Forelimb muscle (tissue), 1 donor: ENCODE measurements around the gene PAK5. TPM values are rescaled to one million over a fixed set of nuclear protein-coding genes. Genes with fewer than 3 reads are reported as not detected.
"Not testable (repeated sequence)": the region's sequence is repeated elsewhere in the genome, so short reads cannot be mapped to it uniquely, and the experiment has no call there.

ENCODE experiments used
- DNase-seq: peaks from one replicate; pipeline ENCODE4 v3.0.0-alpha.2; 2013; ENCODE audit warnings: low read depth
- polyA plus RNA-seq: library from polyadenylated mRNA; unstranded; fragments of 120-200 nt; gene quantifications from one replicate; pipeline ENCODE4 v1.2.1, GENCODE V29; 2013; ENCODE audit not compliant: insufficient read length

PAK5 gene
- polyA plus RNA-seq, 1 donor: 0.14 TPM

GRCh38 chr20:9686001-9686400, 152.9 kb downstream of the PAK5 start:
- DNase-seq: no peak

- DNase-seq: no peak
These were observed 153.9 kb downstream of the PAK5 start for GRCh38 chr20:9685011-9685410.

- no peak for DNase-seq
These were observed 161.7 kb downstream of the PAK5 start for GRCh38 chr20:9677100-9677623.

GRCh38 chr20:9672981-9673380, 165.9 kb downstream of the PAK5 start:
- DNase-seq: no peak

- DNase-seq: no peak
These were observed 166.8 kb downstream of the PAK5 start for GRCh38 chr20:9672027-9672426.

GRCh38 chr20:9668381-9668780, 170.5 kb downstream of the PAK5 start:
- no peak for DNase-seq

- DNase-seq: no peak
These were observed 175.5 kb downstream of the PAK5 start for GRCh38 chr20:9663423-9663822.

- no peak for DNase-seq
These were observed 178.5 kb downstream of the PAK5 start for GRCh38 chr20:9660236-9660868.

- DNase-seq: no peak
These were observed 191.1 kb downstream of the PAK5 start for GRCh38 chr20:9647741-9648140.

- no peak for DNase-seq
These were observed 192.5 kb downstream of the PAK5 start for GRCh38 chr20:9646375-9646774.

- DNase-seq: no peak
These were observed 196.0 kb downstream of the PAK5 start for GRCh38 chr20:9642882-9643281.

- DNase-seq: not testable (repeated sequence)
These were observed 197.3 kb downstream of the PAK5 start for GRCh38 chr20:9641499-9642000.

- no peak for DNase-seq
These were observed 201.0 kb downstream of the PAK5 start for GRCh38 chr20:9637889-9638288.

GRCh38 chr20:9635750-9636149, 203.1 kb downstream of the PAK5 start:
- no peak for DNase-seq

GRCh38 chr20:9634327-9634726, 204.5 kb downstream of the PAK5 start:
- no peak for DNase-seq

- no peak for DNase-seq
These were observed 205.9 kb downstream of the PAK5 start for GRCh38 chr20:9632991-9633390.

GRCh38 chr20:9632265-9632664, 206.6 kb downstream of the PAK5 start:
- no peak for DNase-seq

GRCh38 chr20:9630554-9630953, 208.3 kb downstream of the PAK5 start:
- no peak for DNase-seq

- DNase-seq: no peak
These were observed 209.0 kb downstream of the PAK5 start for GRCh38 chr20:9629831-9630230.

GRCh38 chr20:9628589-9628988, 210.3 kb downstream of the PAK5 start:
- no peak for DNase-seq

- DNase-seq: no peak
These were observed 210.7 kb downstream of the PAK5 start for GRCh38 chr20:9628141-9628540.

- DNase-seq: no peak
These were observed 211.7 kb downstream of the PAK5 start for GRCh38 chr20:9627219-9627618.

- DNase-seq: no peak
These were observed 212.5 kb downstream of the PAK5 start for GRCh38 chr20:9626357-9626756.

- no peak for DNase-seq
These were observed 220.9 kb downstream of the PAK5 start for GRCh38 chr20:9617940-9618339.
